HG02981 (cell line): Measurements from ENCODE around the gene DNAJB14.

Experiments
- ATAC-seq: cut with Tn5 transposase; IDR thresholded peaks from one replicate; pipeline ENCODE4 v1.9.1; 2021; ENCODE audit warnings: mild to moderate bottlenecking, moderate library complexity; ENCODE audit not compliant: unreplicated experiment

Gene DNAJB14

DNA sequence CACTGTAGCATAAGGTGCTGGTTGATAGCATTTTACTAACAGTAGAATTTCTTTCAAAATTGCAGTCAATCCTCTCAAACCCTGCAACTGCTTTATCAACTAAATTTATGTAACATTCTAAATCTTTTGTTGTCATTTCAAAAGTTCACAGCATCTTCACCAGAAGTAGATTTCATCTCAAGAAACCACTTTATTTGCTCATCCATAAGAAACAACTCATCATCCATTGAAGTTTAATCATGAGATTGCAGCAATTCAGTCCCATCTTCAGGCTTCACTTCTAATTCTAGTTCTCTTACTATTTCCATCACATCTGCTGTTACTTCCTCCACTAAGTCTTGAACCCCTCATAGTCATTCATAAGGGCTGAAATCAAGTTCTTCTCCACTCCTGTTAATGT is 73.8 kb downstream of the DNAJB14 start:
- ATAC-seq = no peak

DNA sequence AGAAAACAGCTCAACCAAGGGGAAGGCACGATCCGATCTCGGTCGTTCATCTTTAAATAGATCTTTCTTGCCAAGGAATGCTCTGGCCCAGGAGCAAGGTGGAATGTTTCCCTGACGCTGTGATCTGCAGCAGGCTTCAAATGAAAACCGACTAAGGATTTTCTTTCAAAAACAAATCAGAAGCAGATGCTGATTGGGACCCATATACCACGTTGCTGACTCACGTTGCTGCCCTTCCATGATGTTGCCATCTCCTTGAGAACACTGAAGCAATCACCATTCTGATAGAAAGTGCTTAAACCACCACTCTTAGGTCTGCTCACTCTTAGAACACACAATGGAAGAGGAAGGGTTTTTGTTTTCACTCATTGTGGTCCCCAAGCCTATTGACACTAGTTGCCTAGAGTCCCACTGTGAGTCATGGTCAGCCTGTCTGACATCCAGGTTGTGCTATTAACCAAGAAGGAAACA is 78.3 kb downstream of the DNAJB14 start:
- ATAC-seq = peak; percentile 79

DNA sequence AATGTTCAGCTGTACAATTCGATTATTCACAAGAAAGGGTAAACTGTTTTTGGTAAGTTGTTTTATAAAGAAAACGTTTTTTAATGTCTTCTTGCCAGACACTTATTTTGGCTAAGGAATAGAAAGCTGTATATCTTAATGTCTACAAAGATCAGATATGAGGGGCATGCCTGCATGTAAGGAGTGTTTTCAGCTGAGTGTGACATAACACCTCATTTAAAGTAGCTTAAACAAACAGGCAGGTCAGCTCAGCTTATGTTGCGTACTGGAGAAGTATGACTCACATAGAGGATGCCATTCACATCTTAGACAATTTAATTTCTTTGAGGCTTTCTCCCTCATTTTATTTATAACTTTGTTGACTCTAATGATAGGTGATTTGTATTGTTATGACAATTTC is 82.6 kb downstream of the DNAJB14 start:
- no peak for ATAC-seq

DNA sequence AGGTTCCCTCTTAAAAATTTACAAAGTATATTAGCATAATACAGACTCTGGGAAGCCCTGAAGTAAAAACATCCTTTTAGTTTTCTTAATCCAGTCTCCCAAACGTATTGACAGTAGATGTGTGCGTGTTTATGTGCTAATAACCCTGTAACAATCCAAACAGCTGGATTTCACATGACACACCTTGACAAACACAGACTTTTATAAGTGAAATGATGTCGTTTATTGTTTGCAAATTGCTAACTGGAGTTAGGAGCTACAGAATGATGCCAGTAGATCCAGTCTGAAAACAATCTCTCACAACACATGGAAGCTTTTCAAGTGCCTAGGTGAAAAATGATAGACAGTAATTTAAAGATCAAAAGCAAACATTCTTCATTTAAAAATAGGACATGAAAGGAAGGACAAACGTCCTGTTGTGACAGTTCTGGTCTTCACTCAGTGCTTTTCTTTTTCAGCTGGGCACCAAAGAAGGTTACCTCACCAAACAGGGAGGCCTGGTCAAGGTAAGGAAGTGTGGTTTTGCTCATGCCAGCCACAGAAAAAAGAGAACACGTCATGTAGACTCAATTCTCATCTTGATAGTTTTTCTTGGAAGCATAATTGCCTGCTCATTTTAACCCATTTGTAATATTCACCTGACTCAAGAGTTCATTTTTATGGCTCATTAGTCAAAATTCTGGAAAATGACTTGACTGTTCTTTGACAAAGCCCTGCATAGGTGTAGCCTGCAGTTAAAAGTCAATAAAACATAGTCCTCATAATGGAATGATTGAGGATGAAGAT is 85.1 kb downstream of the DNAJB14 start:
- peak; percentile 76 for ATAC-seq

DNA sequence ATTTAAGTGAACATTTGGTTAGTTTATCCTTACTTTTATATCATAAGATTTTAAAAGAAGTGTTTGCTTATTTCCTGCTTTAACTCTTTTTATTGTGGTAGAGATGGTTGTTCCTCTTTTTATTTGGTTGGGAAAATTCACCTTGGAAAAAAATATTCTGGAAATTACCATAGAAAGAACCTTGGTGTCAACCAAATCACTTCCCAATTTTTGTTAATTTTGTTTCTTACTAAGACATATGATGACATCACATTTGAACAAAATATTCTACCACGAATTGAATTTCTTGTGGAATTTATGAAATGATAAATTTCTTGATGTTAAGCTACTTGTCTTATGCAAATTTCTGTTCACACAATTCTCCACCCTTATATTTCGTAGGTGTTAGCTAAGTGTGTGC is 85.9 kb downstream of the DNAJB14 start:
- ATAC-seq = no peak

DNA sequence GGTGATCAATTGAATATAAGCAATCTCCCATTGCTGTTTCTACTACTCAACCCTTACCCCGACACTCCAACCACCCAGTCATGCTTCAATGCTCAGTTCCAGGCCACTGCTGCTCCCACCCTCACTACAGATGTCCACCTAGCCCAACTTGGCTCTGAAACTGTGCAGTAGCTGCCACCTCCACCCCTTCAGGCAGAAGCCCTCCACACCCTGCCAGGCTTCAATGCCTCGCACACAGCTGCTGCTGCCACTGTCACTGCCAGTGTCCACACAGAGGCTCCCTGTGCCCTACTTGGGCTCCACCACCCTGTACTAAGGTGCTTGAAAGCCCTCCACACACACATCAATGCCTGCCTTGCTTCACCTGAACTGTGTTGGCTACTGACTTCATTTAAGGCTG is 86.8 kb downstream of the DNAJB14 start:
- ATAC-seq = no peak

DNA sequence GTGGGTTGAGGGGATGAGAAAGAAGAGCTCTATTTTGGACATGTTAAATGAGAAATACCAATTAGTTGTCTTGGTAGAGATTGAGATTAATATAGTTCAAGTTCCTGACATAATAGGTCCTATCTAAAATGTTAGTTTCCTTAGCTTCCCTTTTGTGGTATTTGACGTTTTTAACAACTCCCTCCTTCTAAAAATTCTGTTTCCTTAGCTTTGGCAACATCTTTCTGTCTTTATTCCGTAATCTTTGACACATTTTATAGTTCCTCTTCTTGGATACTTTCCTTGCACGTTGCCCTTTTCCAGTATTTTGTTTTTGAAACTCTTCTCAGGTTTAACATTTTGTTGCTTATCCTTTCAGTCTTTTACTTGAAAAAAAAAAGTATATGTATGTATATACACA is 89.1 kb downstream of the DNAJB14 start:
- no peak for ATAC-seq

DNA sequence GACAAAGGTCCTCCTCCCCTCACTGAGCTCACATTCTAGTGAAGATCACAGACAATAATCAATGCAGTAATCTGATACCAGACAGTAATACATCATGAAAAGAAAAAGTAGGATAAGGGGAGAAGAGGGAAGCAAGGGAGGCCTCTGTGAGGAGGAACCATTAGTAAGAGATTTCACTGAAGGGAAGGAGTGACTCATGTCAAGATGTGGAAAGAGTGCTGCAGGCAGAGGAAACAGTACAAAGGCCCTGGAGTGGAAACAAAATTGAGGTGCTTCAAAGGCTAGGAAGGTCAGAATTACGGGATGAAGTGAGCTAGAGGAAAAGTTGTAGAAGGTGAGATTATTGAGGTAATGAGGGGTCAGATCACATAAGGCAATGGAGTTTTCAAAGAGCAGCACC is 90.3 kb downstream of the DNAJB14 start:
- no peak for ATAC-seq

DNA sequence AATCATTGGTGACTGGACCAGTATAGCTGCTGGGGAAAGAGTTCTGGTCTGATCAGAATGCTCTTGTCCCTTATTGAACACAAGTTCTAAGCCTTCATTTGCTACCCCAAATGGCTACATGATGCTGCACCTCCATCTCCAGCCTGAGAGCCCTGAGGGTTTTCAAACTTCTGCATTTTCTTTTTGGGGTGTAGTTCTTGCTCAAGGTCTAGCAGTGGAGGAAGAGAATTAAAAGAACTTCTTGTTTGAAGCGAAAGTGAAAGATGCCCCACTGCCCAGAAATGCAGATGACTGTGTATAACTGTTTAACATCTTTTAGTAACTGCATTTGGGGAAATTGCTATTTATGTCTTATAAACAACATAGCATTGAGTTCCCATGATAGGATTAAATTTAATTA is 90.7 kb downstream of the DNAJB14 start:
- ATAC-seq = peak; percentile 43

DNA sequence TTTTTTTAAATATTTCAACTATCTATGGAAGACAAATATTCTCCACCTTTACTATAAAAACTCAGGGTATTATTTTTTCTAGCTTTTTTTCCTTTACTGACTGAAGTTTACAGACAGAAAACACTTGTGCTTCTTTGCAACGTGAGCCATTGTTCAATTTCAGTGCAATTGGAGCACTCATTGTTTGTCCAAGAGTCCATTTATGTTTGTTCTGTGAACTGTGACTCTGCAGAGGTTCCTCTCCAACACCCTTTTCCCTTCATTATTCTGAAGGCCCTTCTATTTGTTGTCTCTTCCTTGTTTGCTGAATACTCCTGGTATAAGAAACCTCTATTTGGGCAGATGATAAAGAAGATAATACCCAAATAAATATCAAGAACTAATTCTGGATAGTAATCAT is 92.4 kb downstream of the DNAJB14 start:
- no peak for ATAC-seq

DNA sequence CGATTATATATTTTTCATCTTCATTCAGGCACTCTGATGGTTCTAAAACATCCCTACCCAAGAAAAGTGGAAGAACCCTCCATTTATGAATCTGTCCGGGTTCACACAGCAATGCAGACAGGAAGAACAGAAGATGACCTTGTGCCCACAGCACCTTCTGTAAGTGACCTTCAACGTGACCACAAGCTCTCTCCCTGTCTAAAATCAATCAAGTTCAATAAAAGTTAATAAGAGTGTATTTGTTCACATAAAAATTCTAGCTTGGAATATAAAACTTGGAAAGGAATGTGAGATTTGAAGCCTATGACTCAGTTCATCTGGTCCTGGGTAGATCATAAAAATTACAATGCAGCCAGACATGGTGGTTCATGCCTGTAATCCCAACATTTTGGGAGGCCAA is 93.2 kb downstream of the DNAJB14 start:
- ATAC-seq = no peak

DNA sequence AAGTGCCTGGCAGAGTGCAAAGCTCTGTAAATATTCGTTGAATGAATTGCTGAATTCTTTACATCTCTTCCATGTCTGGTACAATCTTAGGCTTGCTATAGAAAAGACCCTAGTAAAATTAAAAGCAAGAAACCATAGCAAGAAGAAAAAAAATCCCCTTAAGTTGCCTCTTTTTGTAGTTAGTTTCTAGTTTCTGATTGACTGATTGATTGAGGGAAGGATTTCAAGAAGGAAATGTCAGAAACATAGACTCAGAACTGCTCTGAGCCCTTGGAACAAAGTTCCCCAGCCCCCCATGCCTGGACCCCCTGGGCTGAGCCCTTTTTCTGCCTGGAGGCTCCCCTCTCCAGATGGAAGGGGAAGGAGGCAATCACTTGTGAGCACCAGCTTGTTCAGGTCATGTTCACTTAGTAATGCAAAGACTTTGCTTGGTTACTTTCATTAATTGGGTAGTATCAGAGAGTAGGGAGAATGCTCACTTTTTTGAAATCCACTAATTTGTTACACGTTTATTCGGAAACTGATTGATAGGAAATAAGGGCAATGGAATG is 94.1 kb downstream of the DNAJB14 start:
- ATAC-seq = no peak

DNA sequence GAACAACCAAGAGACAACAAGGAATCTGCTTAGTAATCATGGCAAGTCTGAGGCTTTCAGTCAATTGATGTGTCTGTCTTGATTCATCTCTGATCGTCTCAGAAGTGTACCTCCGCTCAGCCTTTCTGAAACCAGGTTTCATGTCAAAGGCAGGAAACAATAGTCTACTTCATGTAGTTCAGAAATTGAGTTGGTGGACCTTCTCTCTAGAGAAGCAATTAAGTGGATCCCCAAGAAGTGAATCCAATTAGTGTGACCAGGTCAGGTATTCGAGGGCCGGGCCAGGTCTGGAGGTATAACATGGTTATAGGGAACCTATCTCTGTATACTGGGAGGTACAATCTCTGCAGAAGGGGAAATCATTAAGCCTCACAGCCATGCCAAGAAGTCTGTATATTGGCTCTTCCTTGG is 97.8 kb downstream of the DNAJB14 start:
- peak; percentile 33 for ATAC-seq

DNA sequence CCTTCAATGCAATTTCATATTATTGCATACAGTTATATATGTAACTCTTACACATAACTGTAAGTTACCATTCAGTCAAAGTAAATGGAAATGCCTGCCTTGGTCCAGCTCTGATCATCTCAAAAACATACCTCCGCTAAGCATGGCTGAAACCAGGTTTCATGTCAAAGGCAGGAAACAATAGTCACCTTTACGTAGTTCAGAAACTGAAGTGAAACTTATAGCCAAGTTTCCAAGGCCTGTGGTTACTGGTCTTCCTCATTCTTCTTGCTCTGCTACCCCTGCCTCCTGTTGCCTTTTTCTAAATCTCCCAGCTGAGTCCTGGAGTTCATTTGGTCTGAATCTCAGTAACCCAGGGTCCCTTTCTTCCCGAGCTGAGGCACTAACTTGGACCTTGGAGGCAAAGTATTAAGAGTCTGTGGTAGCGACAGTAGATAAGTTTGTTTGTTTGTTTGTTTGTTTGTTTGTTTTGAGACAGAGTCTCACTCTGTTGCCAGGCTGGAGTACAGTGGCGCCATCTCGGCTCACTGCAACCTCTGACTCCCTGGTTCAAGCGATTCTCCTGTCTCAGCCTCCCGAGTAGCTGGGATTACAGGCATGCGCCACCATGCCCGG is 98.9 kb downstream of the DNAJB14 start:
- peak; percentile 63 for ATAC-seq

DNA sequence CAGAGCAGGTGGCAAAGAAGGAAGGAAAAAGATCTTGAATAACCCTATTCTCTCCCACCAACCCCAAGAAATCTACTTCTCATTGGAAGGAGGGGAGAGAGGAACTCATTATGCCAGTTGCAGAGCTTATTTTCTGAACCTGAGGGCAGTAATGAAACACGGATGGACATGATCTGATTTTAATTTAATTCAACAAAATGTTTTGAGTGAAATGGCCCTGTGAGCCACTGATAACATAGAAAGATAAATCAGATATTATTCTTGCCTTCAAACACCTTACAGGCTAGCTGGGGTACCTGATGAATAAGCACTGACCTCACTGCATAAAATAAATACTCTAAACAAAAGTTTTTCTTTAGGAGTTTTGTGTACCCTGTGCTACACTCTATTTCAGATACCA is 99.5 kb downstream of the DNAJB14 start:
- no peak for ATAC-seq
